DOHH2 (cell line): Measurements from ENCODE around the gene SCD.

ENCODE experiments used
- CTCF ChIP-seq: fragments of 200-600 bp; sonication (generic); IDR thresholded peaks from one replicate; pipeline ENCODE4 v1.5.1; 2014; ENCODE audit warnings: antibody characterized with exemption, mild to moderate bottlenecking, low read depth, low read length; ENCODE audit not compliant: poor library complexity, severe bottlenecking
- EZH2phosphoT487 ChIP-seq: fragments of 200-600 bp; sonication (generic); IDR thresholded peaks from 2 replicates; pipeline ENCODE4 v1.6.1; 2017; ENCODE audit warnings: borderline replicate concordance, mild to moderate bottlenecking, antibody characterized with exemption, low read length, moderate library complexity, mixed read lengths

GRCh38 chr10:100370714-100371481 is 23.9 kb downstream of the SCD start:
- TF ChIP-seq CTCF (no peak), EZH2phosphoT487 (no peak)
